ENCODE measurements around the gene NKX6-1. TPM values are rescaled to one million over a fixed set of nuclear protein-coding genes. Genes with fewer than 3 reads are reported as not detected.

The NKX6-1 gene
- total RNA-seq, 1 donor from 2014 or later, result not detected

- DNase-seq (peak; percentile 40), ATAC-seq (ENCODE audit: poor library complexity) (no peak)
- intact Hi-C loops (cut with DNase I), result no loop called here
These were observed 16.2 kb downstream of the NKX6-1 start for GRCh38 chr4:84482564-84483563.

DNA sequence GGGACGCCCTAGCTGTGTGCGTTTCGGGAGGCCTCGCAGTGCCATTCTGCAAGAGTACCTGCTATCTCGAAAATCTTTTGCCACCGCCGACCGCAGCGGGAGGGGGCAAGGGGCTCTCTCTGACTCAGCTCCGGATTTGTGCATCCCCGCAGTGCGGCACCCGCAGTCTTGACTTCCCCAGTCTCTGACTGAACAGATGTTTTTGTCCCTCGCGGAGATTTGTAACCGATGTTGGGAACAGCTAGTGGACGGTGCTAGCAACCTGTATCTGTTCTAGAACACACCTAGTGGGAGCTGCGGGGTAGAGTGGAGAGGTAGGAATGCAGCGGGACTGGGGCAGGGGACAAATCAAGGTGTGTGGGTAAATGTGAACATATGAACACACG lies 17.2 kb downstream of the NKX6-1 start:
- ATAC-seq (ENCODE audit: poor library complexity), result no peak
- no peak for DNase-seq
- intact Hi-C loops (cut with DNase I), result no loop called here

DNA sequence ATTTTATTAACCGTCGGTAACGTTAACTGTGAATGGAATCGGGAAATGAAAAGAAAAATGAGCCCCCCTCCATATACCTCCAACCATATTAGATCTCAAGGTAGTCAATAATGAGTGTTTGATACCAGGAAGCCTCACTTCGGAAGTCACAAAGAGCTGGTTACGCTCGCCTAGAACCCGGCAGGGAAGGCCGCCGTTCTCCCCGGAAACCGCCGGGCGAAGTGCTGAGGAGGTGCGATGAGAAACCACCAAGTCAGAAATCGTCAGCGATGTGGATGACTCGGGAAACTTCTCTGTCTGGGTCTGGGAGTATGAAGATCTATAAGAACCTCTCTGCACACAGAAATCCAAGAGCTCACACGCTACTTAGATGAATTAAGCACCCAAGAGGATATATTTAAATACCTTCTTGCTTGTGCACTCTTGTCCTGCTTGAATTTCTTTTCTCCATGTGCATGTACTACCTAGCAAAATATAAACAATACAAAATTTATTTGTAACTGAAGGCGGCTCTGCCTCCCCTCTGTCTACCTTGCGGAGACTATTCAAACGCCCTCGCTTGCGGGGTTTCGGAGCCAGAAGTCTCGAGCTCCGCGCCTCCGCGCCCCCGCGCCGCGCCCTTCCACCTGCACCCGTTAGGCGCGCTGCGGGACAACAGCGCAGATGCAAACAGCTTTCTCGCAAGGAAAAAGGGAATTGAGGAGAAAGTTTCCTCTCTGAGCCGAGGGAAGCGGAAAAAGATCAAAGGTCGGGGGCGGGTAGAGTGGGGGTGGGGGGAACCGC lies 17.8 kb downstream of the NKX6-1 start:
- ATAC-seq (ENCODE audit: poor library complexity) (no peak), DNase-seq (no peak)
- intact Hi-C loops (cut with DNase I), result no loop called here

DNA sequence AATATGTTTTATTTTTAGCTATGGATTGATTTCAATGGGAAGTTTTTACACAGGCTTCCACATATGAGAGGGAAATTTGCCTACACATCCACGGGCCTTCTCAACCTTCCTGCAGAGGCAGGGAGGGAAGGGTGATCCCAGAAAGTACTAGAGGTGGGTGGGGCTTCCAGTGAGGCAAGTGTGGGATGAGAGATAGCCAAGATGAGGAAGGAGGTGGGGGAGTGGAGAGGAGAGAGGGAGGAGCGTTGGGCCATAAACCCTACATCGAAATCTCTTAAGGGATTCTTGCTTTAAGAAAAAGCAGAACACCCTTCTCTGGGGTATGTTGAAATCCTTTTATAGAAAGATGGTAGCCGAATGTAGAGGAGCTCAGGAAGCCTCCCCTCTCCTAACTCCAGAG lies 19.0 kb downstream of the NKX6-1 start:
- intact Hi-C loops (cut with DNase I), result no loop called here
- ATAC-seq (ENCODE audit: poor library complexity) (no peak), DNase-seq (no peak)

GRCh38 chr4:84479663-84480062 lies 19.4 kb downstream of the NKX6-1 start:
- ATAC-seq (ENCODE audit: poor library complexity), result no peak

GRCh38 chr4:84477738-84478137 lies 21.4 kb downstream of the NKX6-1 start:
- intact Hi-C loops (cut with DNase I), result no loop called here
- ATAC-seq (ENCODE audit: poor library complexity) (no peak), DNase-seq (no peak)

More at GRCh38 chr4:84479663-84480062, 19.4 kb downstream of the NKX6-1 start:
- DNase-seq, result no peak
- intact Hi-C loops (cut with DNase I), result no loop called here

DNA sequence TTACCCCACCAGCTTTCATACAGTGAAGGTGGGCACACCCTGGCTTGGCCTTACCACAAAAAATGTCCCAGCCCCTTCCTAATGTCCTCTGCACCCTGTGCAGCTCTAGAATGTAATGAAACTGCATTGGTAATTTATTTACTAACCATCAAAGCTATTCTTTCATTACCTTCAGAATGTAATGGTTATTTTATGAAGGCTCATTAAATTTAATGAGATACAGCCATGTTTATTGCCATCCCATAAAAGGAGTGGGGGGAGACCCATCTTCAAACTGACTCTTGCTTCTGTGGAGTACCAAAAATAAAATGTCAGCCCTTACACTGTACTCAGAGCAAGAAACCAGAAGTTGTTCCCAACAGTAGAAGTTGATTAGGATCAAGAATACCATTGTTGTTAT lies 25.0 kb downstream of the NKX6-1 start:
- no peak for ATAC-seq (ENCODE audit: poor library complexity)
- intact Hi-C loops (cut with DNase I), result no loop called here

DNA sequence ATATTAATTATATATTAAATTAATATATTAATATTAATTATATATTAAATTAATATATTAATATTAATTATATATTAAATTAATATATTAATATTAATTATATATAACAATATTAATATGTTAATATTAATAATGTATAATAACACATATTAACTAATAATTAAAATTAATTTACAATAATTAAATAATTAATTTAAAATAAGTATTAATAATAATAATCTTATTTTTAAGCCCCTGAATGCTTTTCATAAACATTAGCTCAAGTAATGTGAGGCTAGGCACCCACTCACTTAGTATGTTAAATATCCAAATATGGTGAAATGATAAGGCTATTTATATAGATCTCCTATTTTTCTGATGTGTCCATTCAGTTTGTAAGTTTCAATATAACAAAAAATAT lies 26.9 kb downstream of the NKX6-1 start:
- intact Hi-C loops (cut with DNase I), result no loop called here

More for the DNA sequence above, 25.0 kb downstream of the NKX6-1 start:
- no peak for DNase-seq

DNA sequence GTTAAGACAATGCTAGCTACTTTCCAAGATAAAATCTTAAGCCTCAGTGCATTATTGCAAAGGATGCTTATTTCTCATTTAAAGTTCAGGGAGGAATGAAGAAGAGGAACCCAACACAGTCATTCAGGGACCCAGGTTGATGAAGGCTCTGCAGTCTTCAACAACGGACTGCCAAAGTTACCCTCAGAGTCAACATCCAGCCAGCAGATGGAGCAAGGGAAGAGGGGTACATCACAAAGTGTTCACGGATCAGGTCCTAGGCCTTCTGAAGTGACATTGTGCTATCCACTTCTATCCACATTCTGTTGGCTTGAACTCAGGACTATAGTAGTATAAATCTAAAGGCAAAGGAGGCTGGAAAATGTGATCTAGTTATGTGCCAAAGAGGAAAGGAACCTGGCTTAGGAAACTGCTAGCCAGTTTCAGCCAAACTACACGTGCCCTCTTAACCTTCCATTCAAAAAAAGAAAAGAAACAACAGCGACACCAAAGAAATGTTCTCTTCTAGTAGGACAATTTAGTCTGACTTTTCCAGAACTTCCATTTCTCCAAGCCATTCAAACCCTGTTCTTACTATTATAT lies 28.8 kb downstream of the NKX6-1 start:
- intact Hi-C loops (cut with DNase I), result no loop called here
- ATAC-seq (ENCODE audit: poor library complexity), result no peak
- no peak for DNase-seq

More for the DNA sequence above, 26.9 kb downstream of the NKX6-1 start:
- ATAC-seq (ENCODE audit: poor library complexity) (no peak), DNase-seq (no peak)

DNA sequence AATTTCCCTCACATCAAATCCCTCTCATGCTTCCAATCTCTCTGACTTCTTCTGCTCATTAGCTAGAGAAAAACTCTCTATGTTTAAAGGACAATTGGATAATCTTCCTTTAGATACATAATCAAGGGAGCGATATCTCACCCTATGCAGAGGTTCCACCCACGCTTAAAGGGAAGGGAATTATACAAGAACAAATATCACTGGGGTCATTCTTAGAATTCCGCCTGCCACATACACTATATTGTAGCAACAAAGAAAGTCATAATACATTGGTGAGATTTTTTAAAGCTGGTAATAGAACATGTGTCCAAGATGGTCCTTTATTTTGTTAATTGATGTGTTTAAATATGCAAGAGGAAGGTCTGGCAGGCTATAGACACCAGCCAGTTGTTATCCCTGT lies 31.5 kb downstream of the NKX6-1 start:
- ATAC-seq (ENCODE audit: poor library complexity) (no peak), DNase-seq (no peak)
- intact Hi-C loops (cut with DNase I), result no loop called here

GRCh38 chr4:84459783-84460182 lies 39.3 kb downstream of the NKX6-1 start:
- intact Hi-C loops (cut with DNase I), result no loop called here
- ATAC-seq (ENCODE audit: poor library complexity), result no peak
- no peak for DNase-seq

DNA sequence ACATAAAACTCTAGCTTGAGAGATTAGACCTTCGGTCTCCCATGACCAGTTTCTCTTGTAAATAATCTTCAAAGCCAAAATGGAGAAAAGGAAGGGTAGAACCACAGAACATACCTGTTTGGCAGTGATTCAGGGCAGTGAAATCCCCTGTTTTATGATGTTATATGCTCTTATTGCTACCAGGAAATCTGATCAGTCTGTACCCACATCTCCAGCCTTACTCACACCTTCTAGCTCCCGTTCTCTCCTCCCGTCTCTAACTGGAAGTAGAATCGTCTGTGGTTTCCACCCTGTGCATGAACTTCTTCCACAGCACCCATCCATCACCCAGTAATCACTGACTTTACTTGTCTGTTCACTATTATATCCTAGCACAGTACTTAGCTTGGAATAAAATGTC lies 42.9 kb downstream of the NKX6-1 start:
- DNase-seq (no peak), ATAC-seq (ENCODE audit: poor library complexity) (no peak)
- intact Hi-C loops (cut with DNase I), result no loop called here

- ATAC-seq (ENCODE audit: poor library complexity) (peak; percentile 60), DNase-seq (no peak)
- intact Hi-C loops (cut with DNase I), result no loop called here
These were observed 43.4 kb downstream of the NKX6-1 start for GRCh38 chr4:84455697-84456096.

DNA sequence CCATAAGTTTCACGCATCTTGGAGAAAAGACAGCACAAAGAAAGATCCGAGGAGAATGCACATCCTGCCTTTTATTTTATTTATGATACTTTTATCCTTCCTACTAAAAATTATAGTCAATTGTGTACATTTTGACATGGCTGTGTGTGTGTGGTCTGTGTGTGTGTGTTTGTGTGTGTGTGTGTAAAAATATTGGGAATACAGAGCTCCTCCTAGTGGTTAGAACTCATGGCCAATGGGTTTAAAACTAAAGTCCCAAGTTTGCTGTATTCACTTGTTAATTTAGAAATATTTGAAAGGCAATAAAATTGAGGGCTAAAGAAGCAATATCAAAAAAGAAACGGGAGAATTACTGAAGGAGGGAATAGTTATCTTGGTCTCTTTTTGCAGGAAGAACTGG lies 47.5 kb downstream of the NKX6-1 start:
- DNase-seq, result no peak
- intact Hi-C loops (cut with DNase I), result no loop called here
- no peak for ATAC-seq (ENCODE audit: poor library complexity)

GRCh38 chr4:84443523-84443922 lies 55.6 kb downstream of the NKX6-1 start:
- ATAC-seq (ENCODE audit: poor library complexity) (no peak), DNase-seq (no peak)
- intact Hi-C loops (cut with DNase I), result no loop called here

GRCh38 chr4:84442778-84443177 lies 56.3 kb downstream of the NKX6-1 start:
- no peak for ATAC-seq (ENCODE audit: poor library complexity)
- intact Hi-C loops (cut with DNase I), result no loop called here
- no peak for DNase-seq

All from Right ventricle myocardium superior (tissue), 1 donor.